DMS53 (cell line): ENCODE data around the gene GGA1.

Source experiments
- DNase-seq: peaks from one replicate; lab custom pipeline; 2025; lab: John Stamatoyannopoulos, UW

GGA1 gene

DNA sequence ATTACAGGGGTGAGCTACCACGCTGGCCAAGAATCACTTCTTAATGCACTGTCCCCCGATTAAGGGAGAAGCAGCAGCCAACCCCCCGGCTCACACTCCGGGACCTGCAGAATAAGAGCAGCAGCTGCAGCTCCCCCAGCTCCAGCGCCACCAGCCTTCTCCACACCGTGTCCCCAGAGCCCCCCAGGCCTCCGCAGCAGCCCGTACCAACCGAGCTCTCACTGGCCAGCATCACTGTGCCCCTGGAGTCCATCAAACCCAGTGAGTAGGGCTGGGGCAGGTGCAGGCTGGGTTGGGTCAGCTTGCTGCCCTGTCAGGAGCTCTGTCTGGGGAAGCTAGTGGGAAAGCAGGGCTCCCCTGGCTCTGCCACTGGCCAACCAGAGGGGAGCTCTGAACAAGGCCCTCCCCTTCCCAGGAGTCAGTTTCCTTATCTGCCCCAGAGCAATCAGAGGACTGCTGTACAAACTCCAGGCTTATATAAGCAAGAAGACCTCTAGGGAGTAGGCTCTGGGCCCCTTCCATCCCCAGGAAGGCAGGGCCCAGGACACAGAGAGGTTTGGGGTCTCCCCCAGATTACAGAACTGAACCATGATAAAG is 22.3 kb downstream of the GGA1 start:
- no peak for DNase-seq

DNA sequence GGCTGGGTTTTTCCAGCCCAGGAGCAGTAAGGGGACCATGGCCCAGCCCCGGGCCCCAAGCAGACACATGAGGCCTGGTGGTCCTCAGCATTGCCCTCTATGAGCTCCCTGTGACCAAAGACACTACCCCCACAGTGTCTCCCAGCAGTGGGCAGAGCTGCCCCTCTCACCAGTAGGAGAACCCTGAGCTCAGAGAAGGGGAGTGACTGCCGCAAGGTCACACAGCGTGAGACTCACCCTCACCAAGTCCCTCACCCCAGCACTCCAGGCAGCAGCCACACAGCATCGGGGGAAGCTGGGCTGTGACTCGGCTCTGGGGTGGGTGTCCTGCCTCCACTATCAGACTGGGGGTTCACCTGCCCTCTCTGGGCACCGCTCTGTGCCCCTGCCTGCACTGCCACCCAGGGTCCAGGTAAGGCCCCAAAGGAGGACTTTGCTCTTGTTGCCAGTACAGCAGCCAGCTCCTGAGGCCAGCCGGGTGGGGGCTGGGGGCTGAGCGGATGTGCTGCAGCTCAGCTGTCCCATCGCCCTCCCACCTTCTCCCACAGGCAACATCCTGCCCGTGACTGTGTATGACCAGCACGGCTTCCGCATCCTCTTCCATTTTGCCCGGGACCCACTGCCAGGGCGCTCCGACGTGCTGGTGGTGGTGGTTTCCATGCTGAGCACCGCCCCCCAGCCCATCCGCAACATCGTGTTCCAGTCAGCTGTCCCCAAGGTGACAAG is 23.0 kb downstream of the GGA1 start:
- no peak for DNase-seq

DNA sequence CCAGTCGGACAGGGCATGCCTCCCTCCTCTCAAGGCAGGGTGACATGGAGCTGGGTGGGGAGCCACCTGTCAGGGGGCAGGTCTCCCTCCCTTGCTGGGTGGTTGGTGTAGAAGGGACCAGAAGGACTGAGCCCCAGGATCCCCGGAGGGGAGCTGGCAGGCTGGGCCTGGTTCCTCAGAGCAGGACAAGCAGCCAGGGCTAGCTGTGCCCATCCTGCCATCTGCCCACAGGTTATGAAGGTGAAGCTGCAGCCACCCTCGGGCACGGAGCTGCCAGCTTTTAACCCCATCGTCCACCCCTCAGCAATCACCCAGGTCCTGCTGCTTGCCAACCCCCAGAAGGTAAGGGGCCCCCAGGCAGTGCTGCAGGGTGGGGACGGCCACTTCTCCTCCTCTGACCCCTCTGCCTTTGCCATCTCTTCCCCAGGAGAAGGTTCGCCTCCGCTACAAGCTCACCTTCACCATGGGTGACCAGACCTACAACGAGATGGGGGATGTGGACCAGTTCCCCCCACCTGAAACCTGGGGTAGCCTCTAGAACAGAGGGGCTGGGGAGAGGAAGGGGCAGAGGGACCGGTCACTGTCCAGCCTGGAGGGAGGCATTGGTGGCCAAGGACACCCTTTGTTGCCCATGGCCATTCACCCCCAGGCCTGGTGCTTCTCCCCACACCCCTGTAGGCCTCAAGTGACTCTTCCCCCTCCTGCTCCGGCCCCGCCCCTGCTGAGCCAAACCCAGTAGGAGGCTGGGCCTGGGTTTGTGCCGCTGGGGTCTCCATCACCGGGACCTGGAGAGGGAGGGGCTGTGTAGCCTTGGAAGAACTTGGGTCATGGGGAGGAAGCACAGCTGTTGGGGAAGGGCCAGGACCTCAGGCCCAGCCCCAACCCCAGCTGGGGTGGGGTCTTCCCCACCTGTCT is 23.8 kb downstream of the GGA1 start:
- DNase-seq, result no peak

DNA sequence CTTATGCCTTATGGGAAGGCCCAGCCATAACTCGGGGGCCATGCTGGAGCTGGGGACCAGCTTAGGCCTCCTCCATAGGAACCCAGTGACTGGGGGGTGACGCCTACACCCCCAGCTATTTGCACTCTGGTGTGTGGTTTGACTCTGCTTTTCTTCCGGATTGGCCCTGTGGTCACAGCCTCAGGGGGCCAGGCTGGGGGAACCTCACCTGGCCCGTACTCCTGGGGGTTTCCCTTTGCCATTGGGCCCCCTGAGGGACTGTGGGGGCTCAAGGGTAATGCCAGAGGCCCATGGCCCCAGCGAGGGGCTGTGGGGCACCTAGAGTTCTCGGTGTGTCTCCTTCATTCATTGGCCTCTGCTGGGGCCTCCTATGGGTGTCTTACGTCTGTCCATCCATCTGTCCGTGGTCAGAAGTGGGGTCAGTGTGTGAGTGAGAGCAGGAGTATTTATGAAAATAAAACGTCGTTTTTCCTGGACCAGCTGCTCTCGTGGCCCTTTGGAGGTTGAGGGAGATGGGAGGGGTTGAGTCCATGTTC is 24.5 kb downstream of the GGA1 start:
- DNase-seq, result no peak

GRCh38 chr22:37633625-37634416 is 25.2 kb downstream of the GGA1 start:
- peak; percentile 52 for DNase-seq

DNA sequence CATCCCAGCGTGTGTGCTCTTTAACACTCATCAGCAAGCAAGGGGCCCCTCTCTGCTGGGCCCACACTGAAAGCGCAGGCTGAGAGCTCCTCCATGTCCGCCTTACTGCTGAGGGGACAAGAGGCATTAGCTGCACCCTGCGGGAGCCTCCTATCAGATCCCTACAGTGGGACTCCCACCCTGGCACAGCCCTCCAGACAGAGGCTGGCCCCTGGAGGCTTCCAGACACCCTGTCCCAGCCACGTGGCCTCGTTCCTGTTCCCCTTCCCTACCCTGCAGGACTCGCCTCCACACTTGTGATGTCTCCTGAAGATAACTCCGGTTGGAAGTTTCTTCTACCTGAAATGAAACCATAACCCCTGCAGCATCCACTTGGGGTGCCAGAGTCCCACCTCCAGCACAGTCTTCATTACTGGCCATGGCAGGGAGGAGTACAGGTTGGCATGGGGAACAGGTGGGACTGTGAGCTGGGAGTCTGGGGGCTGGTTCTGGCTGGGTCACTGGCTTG is 25.8 kb downstream of the GGA1 start:
- DNase-seq, result no peak

- no peak for DNase-seq
Measured at GRCh38 chr22:37635157-37635556, 26.5 kb downstream of the GGA1 start.

DNA sequence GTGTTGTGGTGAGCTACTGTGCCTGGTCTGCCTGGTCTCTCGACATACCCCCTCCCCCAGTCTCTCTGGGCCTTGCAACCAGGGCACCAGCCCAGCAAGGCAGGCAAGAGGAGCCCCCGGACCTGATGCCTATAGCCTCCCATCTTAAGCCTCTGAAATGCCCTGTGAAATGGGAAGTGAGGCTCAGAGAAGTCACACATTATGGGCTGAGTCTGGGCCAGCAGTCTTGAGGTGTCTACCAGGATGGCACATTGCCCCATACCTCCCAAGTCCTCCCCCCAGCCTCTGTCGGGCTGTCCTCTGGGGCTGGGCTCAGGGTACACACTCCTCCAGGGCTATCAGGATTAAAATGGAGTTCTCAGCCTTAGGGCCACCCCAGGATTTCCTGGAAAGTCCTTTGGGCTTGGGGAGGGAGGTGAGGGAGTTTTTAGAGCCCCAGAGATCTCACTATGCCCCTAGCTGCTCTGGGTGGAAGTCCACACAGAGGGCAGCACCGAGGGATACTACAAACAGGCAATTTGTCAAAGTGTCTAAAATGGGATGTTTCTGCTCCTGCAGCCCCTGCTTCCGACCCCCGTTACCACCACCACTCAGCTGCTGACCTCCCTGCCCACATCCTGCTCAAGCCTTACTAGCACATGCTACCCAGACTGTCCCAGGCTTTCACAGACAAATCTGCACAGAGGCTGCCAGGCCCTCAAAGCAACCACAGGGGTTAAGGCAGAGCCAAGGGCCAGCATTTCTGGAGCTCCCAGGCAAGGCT is 27.7 kb downstream of the GGA1 start:
- no peak for DNase-seq

DNA sequence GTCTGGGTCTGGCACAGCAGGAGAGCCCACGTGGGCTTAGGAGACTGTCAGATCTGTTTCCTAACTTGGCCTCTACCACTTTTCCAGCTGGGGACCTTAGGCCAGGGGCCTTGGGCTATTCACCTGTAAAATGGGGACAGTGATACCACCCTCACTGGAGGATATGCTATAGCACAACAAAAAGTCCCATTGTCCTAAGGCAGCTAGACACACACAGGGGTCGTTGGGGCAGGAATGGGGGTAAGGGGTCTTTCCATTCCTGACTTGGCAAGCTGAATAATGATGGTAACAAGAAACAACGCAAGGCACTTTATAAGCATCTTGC is 28.3 kb downstream of the GGA1 start:
- DNase-seq, result no peak

GRCh38 chr22:37638391-37639069 is 29.9 kb downstream of the GGA1 start:
- DNase-seq, result no peak

DNA sequence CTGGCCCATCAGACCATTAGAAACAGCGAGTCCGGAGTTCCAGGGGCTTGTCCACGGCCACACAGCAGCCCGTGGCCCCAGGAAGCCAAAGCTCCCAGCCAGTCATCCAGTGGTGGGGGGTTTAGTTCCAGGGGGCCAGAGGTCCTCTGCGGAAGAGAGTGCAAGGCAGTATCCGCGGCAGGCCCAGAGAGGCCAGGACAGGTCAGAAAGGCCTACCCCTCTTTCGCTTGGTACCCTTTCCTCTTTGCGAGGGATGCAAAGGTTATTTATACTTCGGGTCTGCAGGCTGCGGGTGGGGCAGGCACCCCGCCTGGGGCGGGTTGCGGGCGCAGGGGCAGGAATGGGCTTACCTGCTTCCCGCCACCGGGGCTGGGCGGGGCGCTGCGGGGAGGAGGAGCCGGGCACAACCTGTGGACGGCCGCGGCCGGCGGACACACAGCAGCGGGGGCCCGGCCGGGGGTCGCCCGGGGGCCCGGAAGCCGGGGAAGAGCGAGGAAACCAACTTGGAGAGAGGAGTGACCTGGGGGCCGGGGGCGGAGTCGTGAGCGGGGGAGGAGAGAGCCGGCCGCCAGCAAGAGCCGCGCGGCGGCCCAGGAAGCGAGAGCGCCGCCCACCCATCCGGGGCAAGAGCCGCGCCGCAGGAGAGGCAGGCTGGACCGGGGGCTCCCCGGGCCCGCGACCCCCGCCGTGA is 30.6 kb downstream of the GGA1 start, which contains the start of gene SH3BP1:
Gene SH3BP1 (plus strand): TSS at position 600 of the 691 bp plus-strand sequence. CDS start 119 bp downstream, outside the sequence.
- DNase-seq, result peak; percentile 52

GRCh38 chr22:37639771-37640590 is 31.3 kb downstream of the GGA1 start:
- DNase-seq, result peak; percentile 17

GRCh38 chr22:37640591-37641560 is 32.2 kb downstream of the GGA1 start:
- no peak for DNase-seq

DNA sequence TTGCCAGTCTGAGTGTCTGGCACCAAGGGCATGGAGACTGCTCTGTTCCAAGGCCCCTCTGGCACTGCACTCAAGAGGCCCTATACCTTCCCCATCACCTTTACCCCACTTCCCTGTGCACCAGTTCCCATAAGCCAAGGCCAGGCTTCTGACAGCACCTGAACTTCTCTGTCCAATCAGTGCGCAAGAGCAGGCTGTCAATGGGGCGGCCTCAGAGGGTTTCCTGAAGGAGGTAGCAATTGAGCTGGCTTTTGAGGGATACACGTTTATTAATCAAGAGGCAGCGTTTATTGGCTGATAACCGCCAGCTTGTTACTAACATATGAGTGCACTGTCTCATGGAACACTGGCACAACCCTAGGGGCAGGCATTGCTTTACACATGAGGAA is 32.9 kb downstream of the GGA1 start:
- no peak for DNase-seq

DNA sequence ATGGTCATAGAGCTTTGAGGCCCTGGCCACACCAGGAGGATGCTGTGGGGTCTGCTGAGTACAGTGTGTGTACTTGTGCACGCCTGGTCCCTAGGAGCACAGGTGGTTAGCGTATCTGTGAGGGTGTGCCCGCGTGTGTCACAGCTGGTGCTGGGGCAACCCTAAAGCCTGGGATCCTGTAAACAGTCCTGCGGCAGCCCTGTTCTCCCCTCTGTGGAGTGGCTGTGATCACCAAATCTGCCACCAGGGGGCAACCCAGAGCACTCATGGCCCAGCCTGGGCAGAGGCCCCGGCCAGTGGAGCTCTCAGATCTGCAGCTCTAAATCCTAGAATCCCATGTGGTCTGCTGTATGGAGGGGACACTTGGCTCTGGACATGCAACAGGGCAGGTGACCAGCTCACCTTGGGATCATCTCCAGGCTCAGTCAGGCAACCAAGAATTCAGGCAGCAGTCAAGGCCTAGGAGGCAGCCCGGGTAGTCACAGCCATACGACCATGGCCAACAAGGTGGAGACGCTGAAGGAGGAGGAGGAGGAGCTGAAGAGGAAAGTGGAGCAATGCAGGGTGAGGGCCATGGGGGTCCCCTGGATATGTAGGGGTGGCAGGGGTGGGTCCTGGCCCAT is 34.7 kb downstream of the GGA1 start:
- DNase-seq, result peak; percentile 62

DNA sequence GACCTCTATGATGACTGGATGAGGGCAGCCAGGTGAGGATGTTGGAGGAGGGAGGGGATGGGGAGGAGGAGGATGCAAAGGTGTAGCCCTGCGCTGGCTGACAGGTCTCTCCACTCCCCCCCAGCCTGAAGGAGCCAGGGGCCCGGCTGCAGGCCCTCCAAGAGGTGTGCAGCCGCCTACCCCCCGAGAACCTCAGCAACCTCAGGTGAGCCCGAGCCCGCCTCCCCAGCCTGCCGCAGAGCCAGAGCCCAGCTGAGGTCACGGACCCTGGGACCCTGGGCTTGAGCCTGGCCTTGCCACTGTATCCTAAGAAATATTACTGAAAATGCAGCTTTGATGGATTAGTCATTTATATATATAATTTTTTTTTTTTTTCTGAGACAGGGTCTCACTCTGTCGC is 38.7 kb downstream of the GGA1 start:
- no peak for DNase-seq

- no peak for DNase-seq
Measured at GRCh38 chr22:37647928-37648327, 39.3 kb downstream of the GGA1 start.
